ENCODE data around the gene NDRG4. TPM values are rescaled to one million over a fixed set of nuclear protein-coding genes. Genes with fewer than 3 reads are reported as not detected.

NDRG4 gene
- total and polyA plus RNA-seq, 2 donors (not counting 3 experiments of a cell fraction or from before 2014, with no cell fraction given), result 35.8 to 74.3 TPM

GRCh38 chr16:58501242-58502131 lies 1.5 kb downstream of the NDRG4 start:
- TF ChIP-seq GATA2 (IDR thresholded peaks at IDR 0.05; ENCODE audit: insufficient read depth, insufficient read length, low read depth, low read length) (no peak), FOS (IDR thresholded peaks at IDR 0.05; ENCODE audit: borderline replicate concordance, insufficient read depth, low read length) (no peak), MYC (IDR thresholded peaks at IDR 0.05; ENCODE audit: low read depth, low read length) (no peak), JUN (IDR thresholded peaks at IDR 0.05; ENCODE audit: borderline replicate concordance, insufficient read depth, insufficient read length, low read depth) (no peak), CTCF (IDR thresholded peaks at IDR 0.05; ENCODE audit: extremely low read depth in 1 of 2, insufficient read depth in 1 of 2, low read depth in 1 of 2, low read length in 2 of 2) (no peak), MAX (IDR thresholded peaks at IDR 0.05; ENCODE audit: insufficient read depth, insufficient read length) (no peak), POLR2AphosphoS5 (IDR thresholded peaks at IDR 0.05; ENCODE audit: insufficient read depth, low read depth, low read length) (no peak), EZH2 (IDR thresholded peaks at IDR 0.05; ENCODE audit: borderline replicate concordance, low read depth, low read length, severe bottlenecking) (no peak), POLR2A (IDR thresholded peaks at IDR 0.05; ENCODE audit: low read depth, low read length) (no peak)
- Histone ChIP-seq H3K9me1 (replicated peaks; ENCODE audit: control insufficient read depth, extremely low read depth, insufficient read depth, low read length) (no peaks in the 10 kb centered on the region), H3K27me3 (ENCODE audit: control insufficient read depth in 2 of 2, insufficient read depth in 2 of 2, low read length in 2 of 2) (no peaks in the 10 kb centered on the region), H3K4me3 (replicated peaks in 1 of 3; ENCODE audit: insufficient read depth in 1 of 3, low read depth in 1 of 3, low read length in 3 of 3) (no peak overlapping the region), H3K4me1 (ENCODE audit: control insufficient read depth, extremely low read depth, insufficient read depth, low read length) (no peaks in the 10 kb centered on the region), H3K9me3 (replicated peaks; ENCODE audit: control insufficient read depth, insufficient read depth, low read length) (no peaks in the 10 kb centered on the region), H4K20me1 (replicated peaks; ENCODE audit: control insufficient read depth, extremely low read depth, insufficient read depth, low read length) (no peaks in the 10 kb centered on the region), H3K36me3 (ENCODE audit: control insufficient read depth in 2 of 2, extremely low read depth in 1 of 2, insufficient read depth in 2 of 2, low read length in 2 of 2) (peaks cover 0 to 12% of the 10 kb centered on the region in 2 experiments), H3K79me2 (ENCODE audit: control insufficient read depth, insufficient read depth, low read length) (no peaks in the 10 kb centered on the region), H2AFZ (ENCODE audit: low read depth, low read length) (no peak overlapping the region), H3K4me2 (ENCODE audit: insufficient read depth, low read length) (no peak overlapping the region), H3K27ac (ENCODE audit: insufficient read depth, low read depth, low read length) (no peak overlapping the region), H3K9ac (replicated peaks; ENCODE audit: extremely low read depth, insufficient read depth, low read length) (no peak overlapping the region)
- ChIA-PET CTCF (interaction anchor here (1.4 to 2.2 kb wide), 2 partner anchors 14 to 159 kb away, joined by 4 to 6 read pairs; no protein-coding TSS in a partner anchor), POLR2A (no interaction called here)
- intact Hi-C loops (cut with micrococcal nuclease), result no loop called here
- no TSS peak for BruUV-seq (replicated peaks)
- no peak for DNase-seq (ENCODE audit: low read depth, low spot score)
- FAIRE-seq, result no peak
- dilution Hi-C loops (cut with MboI; ENCODE audit: extremely low pct_ligation_motif_present, low sequenced_read_pairs), result no loop called here

Measured in endothelial cell of umbilical vein (primary cell).